ENCODE data around the gene OR2T12. TPM values are rescaled to one million over a fixed set of nuclear protein-coding genes. Genes with fewer than 3 reads are reported as not detected.

Gene OR2T12
- total RNA-seq, result not detected in 2 replicates

GRCh38 chr1:248303324-248303723, at the start of gene OR2T12:
Gene OR2T12, minus strand, starts transcription at chr1:248303424. Its CDS starts 7,846 bp downstream, at chr1:248295578.

GRCh38 chr1:248348475-248348874, 45.3 kb upstream of the OR2T12 start, which contains the start of gene OR14C36:
Gene OR14C36, plus strand, starts transcription at chr1:248348775. Its CDS starts 0 bp downstream, at chr1:248348775.

GRCh38 chr1:248324468-248324867, 21.2 kb upstream of the OR2T12 start, which contains the start of gene OR2M7:
Gene OR2M7, minus strand, starts transcription at chr1:248324568. Its CDS starts 0 bp downstream, at chr1:248324568.

GRCh38 chr1:248277876-248278275, 25.3 kb downstream of the OR2T12 start, which contains the start of gene OR2T33:
Gene OR2T33, minus strand, starts transcription at chr1:248277976. Its CDS starts 4,162 bp downstream, at chr1:248273814.

Other genes with a start within 250 kb of the OR2T12 start
- gene OR2L13, start 208.2 kb downstream of the OR2T12 start, total RNA-seq, result not detected in 2 replicates
- gene OR2M5, start 158.3 kb downstream of the OR2T12 start, total RNA-seq, result not detected in 2 replicates
- gene OR2M2, start 128.6 kb downstream of the OR2T12 start, total RNA-seq, result not detected in 2 replicates
- not detected in 2 replicates for gene OR2M3, start 106.2 kb downstream of the OR2T12 start, total RNA-seq
- not detected in 2 replicates for gene OR2M4, start 72.0 kb downstream of the OR2T12 start, total RNA-seq
- not detected in 2 replicates for gene OR2T33, start 25.4 kb downstream of the OR2T12 start, total RNA-seq
- gene OR2M7, start 21.1 kb upstream of the OR2T12 start, total RNA-seq, result not detected in 2 replicates
- gene OR14C36, start 45.4 kb upstream of the OR2T12 start, total RNA-seq, result not detected in 2 replicates
- gene OR2T4, start 58.2 kb upstream of the OR2T12 start, total RNA-seq, result not detected in 2 replicates
- gene OR2T6, start 72.3 kb upstream of the OR2T12 start, total RNA-seq, result not detected in 2 replicates
- not detected in 2 replicates for gene OR2T1, start 99.6 kb upstream of the OR2T12 start, total RNA-seq
- gene OR2T2, start 142.2 kb upstream of the OR2T12 start, total RNA-seq, result not detected in 2 replicates
- gene OR2T3, start 169.9 kb upstream of the OR2T12 start, total RNA-seq, result not detected in 2 replicates
- gene OR2T5, start 185.2 kb upstream of the OR2T12 start, total RNA-seq, result not detected in 2 replicates
- gene OR2G6, start 204.6 kb upstream of the OR2T12 start, total RNA-seq, result not detected in 2 replicates

Measured in smooth muscle cell of trachea (primary cell).